SIG-M5 treated with dmso at 0.1 percent for 504 hours (cell line): Measurements from ENCODE around the gene GPR55.
A peak's percentile ranks its signal among the peaks of the same experiment; 100 is the strongest.

Experiments used
- DNase-seq: peaks from one replicate; lab custom pipeline; 2025; ENCODE audit not compliant: unreplicated experiment; lab: John Stamatoyannopoulos, UW

Gene GPR55

DNA sequence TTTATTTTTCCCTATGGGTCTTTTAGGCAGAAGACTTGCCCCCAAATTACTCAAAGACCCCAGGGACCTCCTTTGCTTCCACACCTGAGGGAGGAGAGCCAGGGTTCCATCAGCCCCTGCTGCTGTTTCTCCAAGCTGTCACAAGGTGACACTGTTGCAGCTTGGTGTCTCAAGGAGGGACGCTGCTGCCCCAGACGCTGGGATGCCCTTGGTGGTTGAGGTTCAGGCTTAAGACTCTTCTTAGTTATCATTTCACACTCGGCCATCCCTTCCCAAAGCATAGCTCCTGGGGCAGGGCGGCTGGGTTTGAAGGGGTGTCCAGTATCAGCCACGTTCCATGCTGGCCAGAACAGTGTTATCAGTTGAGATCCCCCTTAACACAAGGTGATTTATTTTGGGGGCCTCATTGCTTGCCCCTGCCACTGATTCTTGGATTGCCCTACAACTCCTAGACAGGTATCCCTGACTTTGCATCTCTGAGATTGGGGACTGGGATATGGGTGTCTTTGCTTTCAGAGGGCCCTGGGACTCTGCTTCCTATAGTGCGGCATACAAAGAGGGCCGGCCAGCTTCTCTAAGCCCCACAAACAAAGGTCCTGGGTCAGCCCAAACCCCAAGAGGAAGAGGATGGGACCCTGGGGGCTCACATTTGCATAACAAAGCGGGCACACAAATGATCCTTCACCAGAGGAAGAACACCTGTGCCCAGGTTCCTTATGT, 22.7 kb downstream of the GPR55 start:
- DNase-seq: peak; percentile 72

DNA sequence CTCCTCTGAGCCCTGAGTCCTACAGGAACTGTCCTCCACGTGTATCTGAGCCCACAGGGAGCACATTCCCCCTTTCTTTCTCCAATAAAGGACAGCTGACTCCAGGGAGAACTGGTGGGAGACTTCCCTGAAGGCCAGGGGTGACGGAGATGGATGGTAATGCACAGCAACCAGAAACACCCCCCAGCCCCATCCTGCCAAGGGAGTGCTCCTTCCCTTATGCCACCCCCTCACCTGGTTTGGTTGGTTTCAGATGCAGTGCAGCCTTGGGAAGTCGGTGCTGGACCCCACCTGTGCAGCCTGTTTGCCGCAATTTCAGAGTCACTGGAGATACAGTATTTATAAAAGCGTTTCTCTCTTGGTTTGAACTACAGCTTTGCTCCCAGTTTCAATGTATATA, 24.0 kb downstream of the GPR55 start:
- no peak for DNase-seq

DNA sequence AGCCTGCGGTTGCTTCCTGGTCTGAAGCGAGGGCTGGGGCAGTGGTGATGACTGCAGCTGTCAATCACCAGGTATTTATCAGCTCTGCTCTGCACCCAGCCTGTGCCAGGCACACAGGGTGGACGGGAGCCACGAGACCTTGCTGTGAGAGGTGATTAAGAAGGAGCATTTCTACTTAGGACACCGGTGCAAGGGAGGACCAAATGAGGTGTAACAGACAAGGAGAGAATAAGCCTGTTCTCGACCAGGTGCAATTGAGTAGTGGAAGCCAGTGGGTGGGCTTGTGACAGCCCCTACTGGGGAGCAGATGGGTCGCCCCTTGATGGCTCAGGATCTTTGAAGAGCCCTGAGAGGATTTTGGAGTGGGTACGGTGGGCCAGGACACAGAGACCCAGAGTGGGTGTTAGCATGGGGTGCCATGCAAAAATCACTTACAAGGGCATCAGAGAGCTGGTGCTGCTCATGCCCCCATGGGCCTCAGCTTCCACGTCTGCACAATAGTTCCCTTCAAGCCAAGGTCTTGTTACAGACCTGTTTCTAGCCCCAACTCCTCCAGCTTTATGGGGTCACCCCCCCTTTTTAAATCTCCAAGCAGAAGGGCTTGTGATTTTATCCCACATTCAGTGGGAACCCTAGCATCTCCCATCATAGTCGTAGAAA, 24.6 kb downstream of the GPR55 start:
- DNase-seq: no peak

DNA sequence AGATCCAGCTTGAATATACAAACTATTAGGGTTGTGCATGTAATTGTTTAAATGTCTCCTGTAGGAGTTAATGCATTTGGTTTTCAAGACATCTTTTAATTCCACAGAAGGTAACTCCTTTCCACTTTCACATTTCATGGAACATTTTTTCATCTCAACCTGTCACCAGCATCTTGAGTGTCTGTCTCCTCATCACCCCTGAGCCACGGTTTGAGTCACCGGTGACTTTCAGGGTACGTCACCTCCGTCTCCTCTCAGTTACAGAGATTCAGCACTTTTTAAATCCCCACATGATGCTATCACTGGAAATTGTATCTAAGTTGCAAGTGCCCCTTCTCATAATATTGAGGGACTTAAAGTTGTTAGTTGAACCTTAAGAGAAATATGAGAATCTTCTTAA, 25.3 kb downstream of the GPR55 start:
- no peak for DNase-seq

DNA sequence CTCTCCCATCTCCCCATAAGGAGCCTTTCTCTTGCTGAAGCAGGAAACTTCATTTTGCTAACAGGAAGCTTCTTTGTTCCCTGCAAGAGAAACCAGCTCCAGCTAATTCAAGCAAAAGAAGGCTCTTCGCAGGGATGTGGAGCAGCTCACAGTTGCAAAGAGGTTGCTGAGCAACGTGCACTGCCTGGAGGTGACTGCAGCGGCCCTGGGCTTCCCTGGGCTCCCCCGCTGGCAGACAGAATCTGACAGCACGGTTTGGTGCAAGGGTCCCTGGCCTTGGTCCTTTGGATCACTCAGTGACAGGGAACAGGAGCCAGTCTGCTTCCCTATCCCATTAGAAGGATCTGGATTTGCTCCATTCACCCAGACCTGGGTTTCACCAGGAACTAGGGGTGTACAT, 25.8 kb downstream of the GPR55 start:
- DNase-seq: no peak

DNA sequence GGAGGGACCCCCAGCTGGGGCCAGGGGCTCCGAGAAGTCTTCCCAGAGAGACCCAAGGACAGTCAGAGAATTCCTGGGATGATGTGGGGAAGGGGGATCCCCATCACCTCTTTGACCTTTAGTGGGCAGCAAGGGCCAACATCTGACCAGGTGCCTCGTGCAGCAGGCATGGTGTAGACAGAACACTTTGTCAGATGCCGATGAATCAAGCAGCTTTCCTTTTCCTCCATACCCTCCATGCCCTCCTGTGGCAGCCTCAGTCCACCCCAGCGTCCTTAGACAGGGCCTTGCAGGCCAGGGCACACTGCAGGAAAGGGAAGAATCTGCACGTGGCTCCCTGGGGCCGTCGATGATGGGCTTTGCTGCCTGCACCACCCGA, 26.3 kb downstream of the GPR55 start:
- no peak for DNase-seq

DNA sequence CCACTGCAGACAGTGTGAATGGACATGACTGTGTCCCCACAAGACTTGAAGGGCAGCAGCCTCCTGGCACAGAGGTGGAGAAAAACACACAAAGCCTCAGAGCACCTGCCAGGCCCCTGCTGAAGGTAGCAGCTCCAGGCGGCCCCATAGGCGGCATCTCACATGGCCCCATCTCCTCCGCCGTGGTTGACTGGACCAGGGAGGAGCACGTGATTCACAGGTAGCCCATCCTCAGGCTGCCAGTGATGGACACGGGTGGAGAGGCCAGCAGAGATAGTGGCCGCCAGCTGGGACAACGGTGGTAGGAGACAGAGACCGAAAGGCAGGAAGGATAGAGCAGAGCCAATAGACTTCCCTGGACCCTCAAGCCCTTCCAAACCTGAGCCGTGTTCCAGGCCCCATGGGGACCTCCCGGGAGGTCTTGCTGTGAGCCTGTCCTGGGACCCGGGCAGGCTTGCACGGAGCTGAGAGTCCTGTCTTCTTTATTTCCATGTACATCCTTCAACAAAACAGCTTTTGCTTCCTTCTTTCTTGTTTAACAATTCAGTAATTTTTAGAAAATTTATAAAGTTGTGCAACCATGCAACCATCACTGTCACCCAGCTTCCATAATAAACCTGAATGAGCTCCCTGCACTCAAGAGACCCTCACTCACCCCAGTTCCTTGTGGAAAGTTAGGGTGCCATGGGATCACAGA, 26.9 kb downstream of the GPR55 start:
- DNase-seq: no peak

DNA sequence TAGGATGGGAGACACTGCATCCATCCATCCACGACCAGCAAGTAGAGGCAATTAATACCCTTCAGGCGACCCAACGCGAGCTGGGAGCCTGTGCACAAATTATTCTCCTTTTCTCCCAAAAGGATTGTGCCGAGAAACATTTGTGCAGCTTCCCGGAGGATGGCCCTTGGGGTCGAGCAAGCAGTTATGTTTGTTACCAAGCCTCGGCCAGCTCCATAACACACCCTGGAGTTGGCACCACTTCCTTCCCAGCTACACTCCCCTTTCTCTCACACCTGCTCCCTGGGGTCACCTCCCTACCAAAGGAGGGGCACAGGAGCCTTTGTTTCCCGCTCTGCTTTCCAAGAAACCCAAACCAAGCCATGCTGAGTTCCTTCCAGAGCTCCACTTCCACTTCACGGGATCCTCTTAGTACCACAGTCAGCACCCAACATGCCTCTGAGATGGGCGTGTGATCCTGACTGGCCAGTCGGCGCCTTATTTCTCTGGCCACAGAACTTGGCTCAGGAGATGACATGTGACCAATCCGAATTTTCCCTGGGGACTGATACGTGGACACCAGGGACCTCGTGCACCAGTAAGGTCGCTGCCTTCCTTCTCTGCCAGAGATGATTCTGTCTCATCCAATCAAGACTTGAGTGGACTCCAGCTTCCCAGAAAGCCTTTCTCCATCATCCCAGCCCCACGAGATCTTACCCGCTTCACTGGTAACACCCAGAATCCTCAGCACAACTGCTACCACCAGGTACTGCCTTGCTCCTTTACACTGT, 28.5 kb downstream of the GPR55 start:
- DNase-seq: no peak

DNA sequence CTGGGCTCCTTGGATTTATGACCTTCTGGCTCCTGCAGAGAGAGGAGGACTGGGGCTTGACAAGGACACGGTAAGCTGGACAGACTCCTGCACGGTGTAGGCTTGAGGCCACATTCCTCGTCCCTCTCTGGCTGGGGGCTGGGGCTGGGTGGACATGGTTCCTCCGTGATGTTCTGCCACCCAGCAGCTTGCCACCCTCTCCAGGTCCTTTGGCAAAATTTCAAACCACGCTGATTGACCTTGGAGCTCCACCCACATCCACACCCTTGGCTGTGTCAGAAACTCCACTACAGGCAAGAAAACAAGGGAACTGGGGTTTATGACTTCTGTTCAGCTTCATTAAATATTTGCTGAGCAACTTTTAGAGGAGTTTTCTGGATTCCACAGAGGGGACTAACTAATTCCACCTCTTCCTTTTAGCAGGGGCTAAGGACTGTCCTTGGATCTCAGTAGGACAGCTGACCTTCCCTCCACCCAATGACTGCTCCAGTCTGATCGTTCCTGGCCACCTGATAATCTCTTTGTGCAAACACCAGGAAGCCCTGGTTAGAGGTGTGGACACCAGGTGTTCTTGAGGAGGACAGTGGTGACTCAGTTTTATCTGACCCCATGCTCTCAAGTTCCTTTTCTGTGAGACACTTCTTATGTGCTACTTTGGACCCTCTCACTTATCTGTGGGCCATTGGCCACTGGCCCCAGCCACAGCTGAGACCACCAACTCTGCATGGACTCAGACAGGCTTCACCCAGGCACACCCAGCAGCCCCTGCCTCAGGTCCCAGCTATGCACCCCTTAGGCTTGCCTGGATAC, 29.3 kb downstream of the GPR55 start:
- no peak for DNase-seq

DNA sequence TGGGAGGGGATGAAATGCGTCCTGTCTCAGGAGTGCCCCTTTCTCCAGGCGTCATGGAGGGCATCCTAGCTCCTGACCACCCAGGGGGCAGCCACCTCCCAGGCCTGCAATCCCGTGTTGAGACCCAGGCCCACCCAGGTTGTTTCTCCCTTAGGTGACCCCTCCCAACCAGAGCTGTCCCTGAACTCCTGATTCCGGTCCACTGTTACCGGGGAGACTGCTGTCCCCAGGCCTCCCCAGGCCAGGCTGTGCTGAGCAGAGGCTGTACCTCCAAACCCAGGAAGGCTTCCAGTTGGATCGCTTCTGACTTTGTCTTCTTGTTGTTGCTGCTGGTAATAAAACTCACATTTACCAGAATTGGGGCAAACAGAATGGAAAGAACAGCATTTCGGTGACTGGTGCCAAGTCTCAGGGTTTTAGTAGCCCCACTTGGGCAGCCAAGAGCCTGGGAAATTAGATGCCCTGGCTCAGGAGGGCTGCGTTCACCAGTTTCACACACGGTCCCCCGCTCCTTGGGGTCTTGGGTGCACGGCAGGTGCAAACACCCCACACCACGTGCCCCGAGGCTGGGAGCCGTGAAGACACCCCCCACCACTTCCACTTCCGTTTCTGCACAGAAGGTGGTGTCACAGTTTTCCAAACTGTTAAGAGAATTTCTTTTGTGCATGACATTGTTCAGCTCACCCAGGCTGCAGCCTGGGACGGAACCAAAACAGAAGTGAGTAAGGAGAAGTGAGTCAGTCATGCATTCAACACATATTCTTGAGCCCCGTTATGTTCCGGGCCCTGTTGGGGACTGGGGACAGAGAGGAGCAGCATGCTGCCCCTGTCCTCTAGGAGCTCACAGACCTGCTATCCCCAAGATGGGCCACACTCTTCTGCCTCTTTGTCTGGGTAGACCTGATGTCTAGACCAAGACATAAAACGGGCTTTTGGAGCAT, 30.9 kb downstream of the GPR55 start:
- DNase-seq: peak; percentile 65

DNA sequence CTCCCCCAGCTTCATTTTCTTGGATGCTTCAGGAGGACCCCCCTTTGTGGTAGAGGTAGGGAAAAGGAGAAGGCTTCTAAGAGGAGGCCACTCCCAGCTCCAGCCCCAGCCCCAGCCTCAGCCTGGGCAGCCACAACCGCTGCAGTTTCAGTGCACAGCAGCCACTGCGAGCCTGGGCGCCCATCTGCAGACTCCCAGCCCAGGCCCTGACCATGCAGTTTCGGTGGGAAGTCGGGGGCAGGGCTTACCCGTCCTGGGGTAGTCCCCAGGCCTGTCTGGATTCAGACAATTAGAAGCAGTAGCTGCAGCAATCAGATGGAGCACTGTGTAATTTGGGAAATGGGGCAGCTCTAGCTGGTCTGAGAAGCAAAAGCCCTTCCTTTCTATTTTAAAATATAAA, 31.7 kb downstream of the GPR55 start:
- no peak for DNase-seq

DNA sequence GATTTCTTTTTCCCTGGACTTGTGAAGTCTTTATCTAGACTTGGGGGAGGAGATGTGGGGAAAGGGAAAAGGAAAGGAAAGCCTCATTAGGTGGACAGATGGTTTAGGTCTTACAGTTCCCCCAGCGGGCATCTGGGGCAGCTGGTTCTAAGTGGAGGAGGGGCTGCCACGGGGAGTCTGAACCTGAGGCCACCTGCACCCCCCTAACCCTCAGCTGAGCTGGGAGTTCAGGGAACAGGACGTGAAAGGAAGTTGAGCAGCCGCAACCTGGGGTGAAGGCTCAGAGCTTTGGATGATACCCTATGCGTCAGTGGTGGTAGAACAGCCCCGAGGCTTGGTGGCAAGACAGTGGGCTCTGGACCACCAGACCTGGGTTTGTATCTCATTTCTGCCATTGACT, 33.5 kb downstream of the GPR55 start:
- DNase-seq: no peak

DNA sequence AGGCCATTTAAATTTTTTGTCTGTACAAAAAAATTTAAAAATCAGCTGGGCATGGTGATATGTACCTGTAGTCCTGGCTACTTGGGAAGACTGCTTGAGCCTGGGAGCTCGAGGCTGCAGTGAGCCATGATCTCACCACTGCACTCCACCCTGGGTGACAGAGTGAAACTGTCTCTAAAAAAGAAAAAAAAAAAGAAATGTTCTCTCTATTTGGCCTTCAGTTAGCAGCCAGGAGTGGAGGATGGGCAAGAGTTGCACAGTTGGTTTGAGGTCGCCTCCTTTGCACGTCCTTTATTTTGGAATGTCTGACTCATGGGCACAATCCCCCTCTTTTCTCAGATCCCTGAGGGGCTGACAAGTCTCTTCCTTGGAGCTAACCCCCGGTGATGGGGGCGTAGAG, 34.0 kb downstream of the GPR55 start:
- no peak for DNase-seq

DNA sequence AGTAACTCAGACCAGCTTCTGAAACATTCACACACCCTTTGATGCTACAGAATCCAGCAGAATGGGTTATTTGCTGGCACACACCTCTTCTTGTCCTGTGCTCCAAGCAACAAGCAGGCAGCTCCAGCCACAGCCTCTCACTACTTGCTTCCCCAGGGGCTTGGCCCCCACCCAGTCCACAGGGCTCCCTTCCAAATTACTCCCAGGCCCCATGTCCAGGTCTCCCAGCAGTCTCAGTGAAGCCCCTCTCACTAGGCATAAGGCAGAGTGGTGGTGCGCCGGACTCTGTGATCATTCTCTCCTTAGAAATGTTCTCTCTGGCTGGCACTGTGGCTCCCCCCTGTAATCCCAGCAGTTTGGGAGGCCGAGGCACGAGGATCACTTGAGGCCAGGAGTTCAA, 34.4 kb downstream of the GPR55 start:
- DNase-seq: no peak

DNA sequence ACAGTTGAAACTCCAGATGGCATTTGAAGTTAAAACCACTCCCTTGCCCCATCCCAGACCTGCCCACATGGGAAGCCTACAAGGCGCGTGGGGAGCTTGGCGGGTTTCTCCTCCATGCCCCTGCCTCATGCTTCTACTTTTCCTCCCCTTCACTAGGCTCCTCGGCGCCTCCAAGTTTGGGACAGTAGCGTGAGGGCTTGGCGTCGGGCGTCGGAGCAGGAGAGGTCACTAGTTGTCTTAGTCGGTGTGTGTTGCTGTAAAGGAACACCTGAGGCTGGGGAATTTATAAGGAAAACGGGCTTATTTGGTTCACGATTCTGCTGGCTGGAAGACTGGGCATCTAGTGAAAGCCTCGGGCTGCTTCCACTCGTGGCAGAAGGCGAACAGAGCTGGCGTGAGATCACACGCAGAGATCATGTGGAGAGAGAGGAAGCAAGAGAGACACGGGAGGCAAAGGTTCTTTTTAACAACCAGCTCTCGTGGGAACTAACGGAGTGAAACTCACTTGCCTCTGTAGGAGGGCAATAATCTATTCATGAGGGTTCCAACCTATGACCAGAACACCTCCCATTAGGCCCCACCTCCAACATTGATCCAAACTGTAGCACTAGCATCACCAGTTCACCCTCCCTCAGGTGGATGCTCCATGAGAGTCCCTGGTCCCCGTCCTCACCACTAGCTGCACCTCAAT, 35.0 kb downstream of the GPR55 start:
- no peak for DNase-seq

DNA sequence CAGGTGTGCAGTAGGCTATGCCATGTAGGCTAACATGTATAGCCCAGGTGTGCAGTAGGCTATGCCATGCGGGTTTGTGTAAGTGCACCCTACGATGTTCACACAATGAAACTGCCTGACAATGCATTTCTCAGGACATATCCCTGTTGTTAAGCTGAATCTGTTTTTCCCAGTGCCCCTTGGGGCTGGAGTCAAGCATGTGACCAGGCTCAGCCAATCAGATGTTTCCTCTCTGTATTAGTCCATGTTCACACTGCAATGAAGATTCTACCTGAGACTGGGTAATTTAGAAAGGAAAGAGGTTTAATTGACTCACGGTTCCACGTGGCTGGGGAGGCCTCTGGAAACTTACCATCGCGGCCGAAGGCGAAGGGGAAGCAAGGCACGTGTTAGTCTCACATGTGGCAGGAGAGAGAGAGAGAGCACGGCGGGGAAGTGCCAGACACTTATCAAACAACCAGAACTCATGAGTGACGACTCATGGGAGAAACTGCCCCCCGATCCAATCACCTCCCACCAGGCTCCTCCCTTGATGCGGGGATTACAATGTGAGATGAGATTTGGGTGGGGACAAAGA, 36.1 kb downstream of the GPR55 start:
- no peak for DNase-seq

DNA sequence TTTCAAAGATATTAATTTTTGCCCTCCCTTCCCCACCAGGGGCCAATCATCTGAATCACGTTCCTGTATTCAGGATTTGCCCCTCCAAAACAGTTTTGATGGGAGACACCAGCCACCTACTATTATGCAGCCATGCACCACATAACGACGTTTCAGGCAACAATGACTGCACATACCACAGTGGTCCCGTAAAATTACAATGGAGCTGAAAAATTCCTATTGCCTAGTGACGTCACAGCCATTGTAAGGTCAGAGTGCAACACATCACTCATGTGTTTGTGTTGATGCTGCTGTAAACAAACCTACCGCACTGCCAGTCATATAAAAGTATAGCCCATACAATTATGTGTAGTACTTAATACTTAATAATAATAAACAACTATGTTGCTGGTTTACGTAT, 37.7 kb downstream of the GPR55 start:
- no peak for DNase-seq

DNA sequence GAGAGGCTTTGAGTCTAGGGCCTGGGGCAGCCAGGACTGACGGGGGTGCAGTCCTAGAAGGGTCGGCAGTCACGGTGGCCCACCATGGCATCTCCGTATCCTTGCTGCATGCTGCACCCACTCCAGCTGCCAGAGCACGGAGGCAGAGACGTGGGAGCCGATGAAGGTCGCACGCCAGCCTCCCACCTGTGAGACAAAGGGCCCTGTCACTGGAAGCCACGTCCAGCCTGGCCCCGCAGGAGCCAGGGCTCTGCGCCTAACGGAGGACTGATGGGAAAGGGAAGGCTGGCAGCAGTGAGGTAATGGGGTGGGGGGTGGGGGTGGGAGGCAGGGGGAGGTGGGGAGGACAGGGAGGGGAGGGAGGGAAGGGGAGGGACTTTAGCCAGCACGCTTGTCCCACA, 38.4 kb downstream of the GPR55 start:
- no peak for DNase-seq

DNA sequence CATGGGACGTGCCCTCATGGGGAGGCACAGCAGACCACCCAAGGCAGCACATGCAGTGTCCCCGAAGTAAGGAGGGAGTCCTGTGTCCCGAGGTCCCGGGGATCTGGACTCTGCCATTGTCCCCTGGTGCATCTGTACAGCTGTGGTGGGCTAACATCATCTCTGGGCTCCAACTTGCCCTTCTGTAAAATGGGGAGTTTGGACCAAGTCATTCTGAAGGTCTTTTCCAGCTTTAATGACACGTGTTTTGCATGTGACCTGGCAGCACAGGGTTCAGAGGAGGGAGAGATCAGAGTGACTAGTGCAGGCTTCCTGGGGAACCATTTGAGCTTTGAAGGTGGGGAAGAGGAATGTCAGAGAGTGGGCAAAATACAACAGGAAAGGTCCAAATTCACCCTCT, 38.8 kb downstream of the GPR55 start:
- DNase-seq: no peak
